GM21515 (cell line): ENCODE data around the gene OTOS.

Experiments
- ATAC-seq: cut with Tn5 transposase; IDR thresholded peaks from one replicate; pipeline ENCODE4 v1.9.1; 2021; ENCODE audit not compliant: unreplicated experiment

OTOS gene

DNA sequence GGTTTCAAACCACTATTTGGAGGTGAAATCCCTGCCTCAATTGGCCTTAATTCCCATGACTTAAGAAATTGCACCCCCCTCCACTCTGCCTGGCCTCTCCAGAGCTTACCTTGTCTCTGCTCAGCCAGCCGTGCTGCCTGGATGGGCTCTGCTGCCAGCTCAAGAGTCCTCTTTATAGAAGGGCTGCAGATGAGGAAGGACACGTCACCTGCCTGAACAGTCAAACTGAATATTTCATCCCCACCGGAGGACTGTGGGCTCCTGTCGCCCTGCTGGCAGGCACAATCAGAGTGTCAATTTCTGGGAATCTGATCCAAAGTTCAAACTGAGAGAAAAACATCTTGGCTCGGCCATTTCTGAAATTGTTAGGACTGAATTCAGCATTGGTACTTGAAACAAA is at the start of gene OTOS:
Gene OTOS (minus strand): TSS at position 148 of the 400 bp plus-strand sequence. CDS start 332 bp downstream, outside the sequence.
- no peak for ATAC-seq

DNA sequence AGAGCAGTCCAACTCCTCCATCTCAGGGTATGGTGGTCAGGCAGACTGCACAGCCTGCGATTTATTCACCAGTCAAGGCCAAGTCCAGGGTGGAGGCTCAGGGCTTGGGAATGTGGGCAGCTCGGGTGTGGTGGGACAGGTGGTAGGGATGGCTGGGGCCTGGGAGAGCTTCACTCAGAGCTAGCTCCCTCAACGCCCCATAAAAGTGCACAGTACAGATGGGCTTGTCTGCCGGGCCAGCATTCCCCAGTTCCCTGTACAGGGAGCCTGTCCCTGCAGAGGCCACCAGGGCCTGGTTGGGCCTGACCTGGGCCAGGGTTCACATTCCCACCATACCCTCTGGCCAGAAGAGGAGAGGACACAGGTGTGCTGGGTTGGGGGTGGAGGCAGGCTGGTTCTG is 49.2 kb upstream of the OTOS start:
- ATAC-seq: no peak

DNA sequence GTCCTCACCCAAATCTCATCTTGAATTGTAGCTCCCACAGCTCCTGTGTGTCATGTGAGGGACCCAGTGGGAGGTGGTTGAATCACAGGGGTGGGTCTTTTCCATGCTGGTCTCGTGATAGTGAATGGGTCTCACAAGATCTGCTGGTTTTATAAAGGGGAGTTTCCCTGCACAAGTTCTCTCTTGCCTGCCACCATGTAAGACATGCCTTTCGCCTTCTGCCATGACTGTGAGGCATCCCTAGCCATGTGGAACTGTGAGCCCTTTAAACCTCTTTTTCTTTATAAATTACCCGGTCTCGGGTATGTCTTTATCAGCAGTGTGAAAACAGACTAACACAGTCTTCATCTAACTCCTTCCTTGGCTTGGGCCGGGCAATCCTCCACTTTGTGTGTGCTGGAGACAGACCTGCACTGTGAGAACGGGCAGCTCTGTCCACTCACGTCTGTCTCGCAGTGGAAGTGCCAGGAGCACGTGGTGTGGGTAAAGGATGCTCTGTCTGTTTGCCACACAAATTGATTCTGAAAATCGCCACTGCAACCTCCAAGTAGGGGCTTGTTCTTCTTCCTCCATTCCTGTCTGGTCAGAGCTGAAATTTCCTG is 47.6 kb upstream of the OTOS start:
- ATAC-seq: no peak

DNA sequence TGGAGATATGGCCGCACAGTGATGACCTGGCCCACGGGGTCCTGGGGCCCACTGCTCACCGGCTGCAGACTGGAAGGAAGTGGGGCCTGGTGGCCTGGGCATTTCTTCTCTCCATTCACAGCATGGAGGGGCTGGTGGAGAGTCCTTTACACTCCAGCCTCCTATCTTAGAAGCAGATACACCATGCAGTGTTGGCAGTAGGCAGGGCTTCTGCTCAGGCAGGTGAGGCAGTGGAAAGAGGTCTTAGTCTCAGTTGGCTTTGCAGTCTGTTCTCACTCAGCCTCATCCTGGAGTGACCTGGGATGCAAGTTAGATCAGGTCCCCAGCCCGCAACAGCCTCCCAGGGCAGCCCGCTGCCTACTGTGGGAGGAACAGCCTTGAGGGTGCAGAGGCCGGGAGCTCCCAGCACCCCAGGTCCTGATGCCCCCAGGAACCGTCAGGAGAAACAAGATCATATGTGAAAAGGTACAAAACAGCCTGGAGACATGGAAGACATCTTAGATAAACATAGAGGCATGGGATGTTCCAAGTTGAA is 45.8 kb upstream of the OTOS start:
- ATAC-seq: no peak

DNA sequence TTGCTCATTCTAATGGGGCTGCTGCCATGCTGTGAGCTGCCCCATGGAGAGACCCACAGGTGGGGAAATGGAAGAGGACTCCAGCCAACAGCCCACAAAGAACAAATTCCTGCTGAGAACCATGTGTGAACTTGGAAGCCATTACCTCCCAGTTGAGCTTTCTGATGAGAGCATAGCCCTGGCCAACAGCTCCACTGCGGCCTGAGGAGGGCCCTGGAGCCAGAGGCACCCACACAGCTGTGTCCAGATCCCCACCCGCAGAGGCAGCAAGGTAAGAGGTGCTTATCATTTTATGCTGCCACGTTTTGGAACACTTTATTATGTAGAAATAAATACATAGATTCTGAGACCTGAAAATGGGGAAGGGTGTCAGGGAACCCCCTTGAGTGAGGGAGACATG is 44.2 kb upstream of the OTOS start:
- no peak for ATAC-seq

DNA sequence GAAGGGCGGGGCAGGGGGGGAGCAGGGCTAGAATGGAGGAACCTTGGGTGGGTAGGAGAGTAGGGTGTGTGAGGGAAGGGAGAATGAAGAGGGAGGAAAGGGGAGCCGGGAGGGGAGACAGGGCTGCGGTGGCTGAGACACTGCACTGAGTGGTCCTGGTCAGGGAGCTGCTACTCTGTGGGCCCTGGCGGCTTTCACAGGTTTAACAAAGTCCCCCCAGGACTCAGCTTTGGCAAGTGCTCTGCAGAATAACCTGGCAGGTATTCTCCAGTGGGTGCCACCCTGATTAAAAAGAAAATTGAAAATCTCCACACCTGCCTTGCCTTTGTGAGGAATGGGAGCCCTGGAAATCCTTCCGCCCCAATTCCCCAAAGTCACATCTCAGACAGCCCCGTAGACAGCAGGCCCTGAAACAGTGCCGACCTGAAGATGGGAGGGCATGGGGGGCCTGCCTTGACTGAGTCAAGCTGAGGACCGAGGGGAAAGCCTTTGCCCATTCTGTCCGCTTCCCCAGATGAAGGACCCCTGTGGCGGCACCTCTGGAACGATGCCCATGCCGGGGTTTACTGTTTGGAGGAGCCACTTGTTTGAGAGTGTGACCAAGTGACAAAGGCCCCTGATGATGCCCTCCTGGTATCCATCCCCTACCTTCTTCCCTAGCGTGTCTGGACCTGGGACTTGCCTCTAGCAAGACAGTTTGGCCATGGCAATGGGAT is 43.6 kb upstream of the OTOS start:
- no peak for ATAC-seq

DNA sequence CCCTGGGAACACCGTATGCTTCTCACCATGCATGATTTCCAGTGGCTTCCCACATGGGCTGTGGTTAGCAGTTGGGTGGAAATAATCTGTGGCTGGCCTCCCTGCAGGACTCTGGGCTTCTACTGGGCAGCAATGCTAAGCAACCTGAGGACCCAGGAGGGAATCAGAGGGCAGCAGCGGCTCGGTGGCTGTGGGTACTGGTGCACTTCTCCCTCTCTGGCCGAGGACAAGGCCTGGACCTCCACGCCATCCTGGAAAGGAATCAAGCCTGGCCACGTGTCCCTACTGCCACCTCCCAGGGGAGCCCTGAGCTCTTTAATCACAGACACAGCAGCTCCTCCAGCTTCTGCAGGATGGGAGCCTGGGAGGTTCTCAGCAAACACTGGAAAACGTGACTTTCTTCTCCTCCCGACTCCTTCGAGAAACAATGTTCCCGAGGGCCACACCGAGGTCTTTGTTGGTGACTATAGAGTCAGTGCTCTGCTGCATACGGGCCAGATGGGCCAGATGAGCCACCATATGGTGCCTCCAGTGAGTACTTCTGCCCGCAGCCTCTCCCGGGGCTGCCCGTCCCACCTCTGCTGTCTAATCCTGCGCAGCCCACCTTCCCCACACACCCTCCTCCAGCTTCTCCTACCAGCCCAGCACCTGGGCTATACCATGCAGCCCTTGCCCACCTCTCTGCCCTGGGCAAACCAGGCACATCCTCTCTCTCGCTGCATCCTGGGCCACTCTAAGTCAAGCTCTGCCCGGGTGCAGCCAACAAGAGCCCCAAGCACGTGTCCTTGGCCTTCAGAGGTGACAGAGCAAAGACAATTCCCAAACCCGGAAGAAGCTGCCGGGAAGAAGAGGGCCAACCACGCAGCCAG is 42.8 kb upstream of the OTOS start:
- ATAC-seq: no peak

DNA sequence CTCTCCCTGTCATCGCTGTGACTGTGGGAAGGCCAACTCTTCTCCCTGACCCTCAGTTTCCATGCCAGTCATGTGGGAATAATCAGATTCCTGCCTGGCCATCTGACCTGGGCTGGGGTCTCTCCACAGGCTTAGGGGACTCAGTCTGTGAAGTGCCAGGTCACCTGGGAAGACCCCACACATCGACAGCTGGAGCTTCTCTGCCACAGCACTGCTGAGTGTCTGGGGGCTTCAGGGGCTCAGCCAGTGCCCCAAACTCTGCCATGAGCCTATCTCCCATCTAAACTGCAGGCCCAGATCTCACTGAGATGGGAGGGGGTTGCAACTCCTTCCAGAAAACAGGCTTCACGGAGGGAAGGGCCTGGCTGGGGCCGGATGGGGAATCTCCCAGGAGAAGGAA is 42.0 kb upstream of the OTOS start:
- ATAC-seq: no peak

DNA sequence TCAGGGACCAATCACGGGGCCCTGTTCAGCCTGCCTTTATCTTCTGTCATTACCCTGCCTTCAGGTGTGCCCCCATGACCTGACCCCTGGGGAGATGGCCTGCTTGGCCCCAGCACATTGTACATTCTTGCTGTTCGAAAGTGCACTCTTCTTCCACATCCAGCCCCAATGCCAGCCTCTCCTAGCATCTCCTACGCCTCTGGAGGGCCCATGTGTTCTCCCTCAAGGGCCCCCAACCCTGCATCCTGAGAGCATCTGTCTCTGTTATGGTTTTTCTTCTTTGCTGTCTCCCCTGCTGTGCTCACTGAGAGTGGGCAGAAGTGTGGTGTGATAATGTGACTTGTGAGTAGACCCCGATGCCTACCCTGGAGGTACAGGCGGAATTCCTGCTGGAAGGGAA is 41.5 kb upstream of the OTOS start:
- ATAC-seq: no peak

DNA sequence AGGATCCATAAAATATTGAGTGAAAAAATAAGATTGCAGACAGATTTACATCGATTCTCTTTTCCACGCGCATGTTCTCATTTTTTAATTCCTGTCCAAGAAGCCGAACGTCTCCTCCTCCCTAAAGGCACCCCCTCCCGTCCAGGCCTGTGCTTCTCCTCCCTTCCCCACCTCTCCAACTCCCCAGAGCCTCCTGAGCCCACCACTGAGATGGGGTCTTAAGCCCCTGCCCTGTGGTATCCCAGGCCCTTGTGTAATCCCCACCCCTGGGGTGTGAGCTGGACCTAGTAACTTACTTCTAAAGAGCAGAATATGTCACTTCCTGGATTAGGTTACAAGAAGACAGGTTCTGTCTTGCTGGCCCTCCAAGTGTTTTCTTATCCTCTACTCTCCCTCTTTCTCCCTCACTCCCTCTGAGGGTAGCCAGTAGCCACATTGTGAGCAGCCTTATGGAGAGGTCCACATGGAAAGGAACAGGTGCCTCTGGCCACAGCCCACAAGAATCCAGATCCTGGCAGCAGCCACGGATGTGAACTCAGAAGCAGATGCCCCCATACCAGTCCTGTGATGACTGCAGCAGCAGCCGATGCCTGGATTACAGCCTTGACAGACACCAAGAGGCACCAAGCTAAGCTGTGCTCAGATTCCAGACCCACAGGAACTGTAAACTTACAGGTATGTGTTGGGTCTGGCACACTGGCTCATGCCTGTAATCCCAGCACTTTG is 39.6 kb upstream of the OTOS start:
- no peak for ATAC-seq

DNA sequence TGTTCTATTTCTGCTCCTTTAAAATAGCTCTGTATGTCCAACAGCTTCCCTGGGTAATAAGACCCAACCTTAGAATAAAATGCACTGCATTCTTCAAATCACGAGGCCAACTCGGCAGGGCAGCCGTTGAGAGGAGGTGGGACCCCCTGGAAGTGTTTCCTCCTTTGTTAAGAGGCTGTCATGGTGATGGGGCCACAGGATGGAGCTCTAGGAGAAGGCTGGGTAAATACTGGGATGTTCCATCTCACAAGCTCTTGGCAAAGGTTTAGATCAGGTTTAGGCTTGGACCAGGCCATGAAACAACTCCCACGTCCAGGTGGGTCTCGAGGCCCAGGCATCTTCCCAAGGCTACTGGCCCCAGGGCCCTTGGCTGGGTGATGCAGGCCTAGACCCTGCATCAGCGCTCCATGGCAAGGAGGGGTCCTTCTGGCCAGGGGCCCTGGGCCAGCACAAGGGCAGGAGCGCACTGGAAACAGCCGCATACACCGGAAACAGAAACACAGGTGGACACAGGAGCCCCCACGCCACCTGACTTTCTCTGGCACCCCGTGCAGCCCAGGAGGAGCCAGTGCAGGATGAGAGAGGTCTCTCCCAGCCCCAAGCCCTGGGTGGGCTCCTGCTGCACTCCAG is 38.8 kb upstream of the OTOS start:
- ATAC-seq: no peak

DNA sequence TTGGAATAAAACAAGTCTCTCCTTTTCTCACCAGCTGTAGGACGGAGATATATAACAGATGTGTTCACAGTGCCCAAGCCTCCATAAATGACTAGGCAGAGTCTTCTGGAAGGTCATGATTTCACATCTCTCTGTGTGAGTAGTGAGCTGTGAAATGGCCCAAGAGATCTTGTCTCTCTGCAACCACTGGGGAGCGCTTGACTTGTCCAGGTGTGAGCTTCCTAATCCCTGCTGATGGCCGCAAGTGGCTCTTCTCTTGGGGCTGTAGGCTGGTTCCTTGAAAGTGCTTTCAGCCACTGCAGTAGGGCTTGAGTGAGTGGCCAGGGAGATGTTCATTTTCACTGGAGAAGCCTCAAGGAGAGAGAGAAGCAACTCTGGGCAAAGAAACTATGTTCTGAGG is 38.1 kb upstream of the OTOS start:
- no peak for ATAC-seq

DNA sequence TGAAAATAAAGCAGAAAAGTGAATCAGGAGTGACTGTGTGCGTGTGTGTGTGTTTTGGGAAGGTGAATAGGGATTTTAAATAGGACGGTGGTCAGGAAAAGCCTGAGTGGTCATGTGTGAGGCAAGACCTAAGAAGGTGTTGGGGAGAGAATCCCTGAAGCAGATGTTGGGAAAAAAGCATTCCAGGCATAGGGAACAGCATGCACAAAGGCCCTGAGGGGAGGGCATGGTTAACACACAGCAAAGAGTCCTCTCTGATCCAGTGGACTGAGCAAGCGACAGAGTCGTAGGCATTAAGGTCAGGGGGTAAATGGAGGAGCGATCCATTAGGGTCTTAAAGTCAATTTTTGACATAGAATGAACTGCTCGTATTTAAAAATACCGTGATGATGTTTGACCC is 34.0 kb upstream of the OTOS start:
- no peak for ATAC-seq

DNA sequence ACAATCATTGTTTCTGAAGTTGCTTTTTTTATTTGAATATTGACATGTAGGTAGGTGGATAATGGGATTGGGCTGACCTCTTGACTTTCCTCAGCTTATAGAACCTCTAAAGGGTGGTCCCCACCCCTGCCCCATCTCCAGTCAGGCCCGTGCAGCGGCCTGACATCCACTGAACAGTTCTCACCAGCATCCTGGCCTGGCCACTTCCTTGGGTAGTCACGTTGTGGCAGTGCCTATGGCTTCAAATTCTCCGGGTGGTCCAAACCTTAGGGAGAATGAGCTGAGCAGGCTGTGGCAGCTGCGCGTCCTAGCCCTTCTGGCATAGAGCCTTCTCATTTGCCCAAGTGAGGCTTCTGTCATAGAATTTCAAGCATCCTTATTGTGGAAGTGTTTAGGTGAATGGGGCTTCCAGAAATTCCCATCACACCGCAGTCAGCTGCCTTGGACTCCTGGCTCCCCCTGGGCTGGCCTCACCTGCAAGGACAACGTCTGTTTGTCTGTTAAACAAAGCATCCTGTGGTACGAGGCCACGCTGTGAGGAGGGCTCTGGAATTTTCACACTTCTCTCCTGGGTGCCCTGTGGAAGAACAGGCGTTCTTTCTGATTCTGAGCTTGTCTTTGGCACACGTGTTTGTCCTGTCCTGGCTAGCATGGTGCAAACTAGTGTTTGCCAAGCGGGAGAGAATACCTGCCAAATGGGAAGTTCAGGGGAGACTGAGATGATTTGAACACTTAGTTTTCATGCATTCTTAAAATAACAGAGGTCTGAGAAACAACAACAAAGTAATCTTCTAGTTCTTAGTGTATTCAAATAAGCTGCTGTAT is 31.8 kb upstream of the OTOS start:
- ATAC-seq: no peak

DNA sequence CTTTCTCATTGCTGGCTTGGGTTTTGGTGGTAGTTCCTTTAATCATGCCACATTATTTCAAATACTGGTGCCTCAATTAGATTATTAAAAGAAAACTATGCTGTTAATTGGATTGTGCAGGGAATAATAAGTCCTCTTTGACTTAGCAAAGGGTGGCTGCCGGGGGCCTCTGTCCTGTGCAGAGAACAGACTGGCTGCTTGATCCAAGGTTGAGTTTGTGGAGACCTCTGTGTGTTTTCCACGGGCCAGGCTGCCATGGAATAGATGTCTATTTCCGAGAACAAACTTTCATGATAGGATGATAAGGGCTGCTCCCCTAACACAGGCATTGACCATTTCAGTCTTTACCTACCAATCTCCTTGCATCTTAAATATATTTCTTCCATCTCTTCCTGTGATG is 30.4 kb upstream of the OTOS start:
- no peak for ATAC-seq

DNA sequence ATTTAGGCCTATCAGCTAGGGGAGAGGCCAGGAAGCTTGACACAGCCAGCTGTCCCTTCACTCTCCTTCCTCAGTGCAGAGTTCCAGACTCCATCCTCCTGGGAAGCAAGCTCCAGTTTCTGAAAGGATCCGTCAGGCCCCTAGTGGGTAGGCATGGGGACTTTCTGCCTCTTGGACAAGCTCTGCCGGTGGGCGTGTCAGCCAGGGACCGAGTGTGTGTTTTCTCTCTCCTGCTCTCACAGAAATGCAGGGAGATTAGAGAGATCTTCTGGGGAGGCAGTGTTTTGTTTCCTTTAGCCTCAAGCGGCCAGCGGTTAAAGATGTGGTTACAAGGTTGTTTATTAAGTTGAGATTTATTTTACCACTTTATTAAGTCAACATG is 29.9 kb upstream of the OTOS start:
- ATAC-seq: no peak

DNA sequence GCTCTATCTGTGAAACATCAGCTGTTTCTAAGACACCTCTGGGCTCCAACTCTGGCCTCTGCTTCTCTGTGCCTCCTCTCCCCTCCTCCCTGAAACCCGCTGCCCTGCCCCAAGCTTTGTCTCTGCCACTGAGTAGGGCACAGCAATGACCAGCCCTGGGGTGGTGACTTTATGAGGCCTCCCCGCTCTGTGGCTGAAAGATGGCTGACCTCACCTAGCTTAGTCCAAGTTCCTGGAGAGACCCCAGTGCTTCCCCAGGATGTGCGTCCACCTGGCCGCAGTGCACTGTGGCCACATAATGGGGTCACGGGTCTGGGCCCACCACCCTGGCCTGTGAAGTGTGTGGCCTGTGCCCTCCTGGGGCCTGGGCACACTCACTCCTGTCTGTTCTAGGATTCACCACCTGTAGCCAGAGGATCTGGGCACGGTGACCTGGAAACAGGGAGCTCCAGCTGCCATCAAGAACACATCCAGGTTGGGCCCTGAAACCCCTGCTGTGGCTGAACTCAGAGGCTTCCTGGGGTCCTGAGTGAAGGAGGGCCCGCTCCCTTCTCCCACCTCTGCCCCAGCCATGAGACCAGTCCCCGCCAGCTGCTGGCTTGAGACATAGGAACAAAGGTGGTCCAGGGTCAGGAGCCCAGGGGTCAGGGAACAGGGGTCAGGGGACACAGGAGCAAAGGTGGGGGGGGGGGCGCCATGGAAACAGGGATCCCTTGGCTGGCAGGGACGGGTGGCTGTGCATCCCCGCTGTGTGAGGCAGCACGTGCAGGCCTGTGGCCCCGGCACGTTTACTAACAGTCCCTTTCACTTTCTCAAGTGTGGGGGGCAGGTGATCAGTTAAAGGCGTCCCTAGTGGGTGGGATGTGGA is 29.3 kb upstream of the OTOS start:
- no peak for ATAC-seq

DNA sequence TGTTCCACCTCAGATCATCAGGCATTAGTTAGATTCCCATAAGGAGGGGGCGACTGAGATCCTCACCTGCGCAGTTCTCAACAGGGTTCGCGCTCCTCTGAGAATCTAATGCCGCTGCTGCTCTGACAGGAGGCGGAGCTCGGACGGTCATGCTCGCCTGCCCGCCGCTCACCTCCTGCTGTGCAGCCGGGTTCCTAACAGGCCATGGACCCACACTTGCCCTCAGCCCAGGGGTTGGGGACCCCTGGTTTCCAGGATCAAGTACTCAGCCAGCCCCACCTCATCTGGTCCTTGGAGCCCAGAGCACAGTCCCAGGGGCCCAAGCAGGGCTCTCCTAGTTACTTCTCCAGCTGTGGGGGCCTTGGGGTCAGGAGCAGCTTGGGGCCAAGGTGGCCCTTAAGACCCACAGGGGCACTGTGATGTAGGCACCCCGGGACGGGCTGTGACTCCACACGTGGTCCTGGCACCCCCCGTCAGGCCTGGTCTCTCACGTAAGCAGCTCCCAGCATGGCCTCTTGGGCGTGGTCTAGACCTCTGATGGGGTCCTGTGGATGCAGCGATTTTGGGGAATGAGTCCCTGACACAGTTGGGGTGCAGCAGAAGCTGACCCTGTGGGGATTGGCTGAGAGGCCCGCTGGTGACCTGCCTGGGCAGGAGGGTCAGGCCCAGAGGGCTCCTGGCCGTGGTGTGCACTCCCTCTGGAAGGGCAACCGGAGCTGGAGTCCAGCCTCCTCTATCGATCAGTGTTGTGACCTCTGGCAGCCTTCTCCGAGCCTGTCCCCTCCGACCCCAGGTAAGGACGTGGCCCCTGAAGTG is 28.3 kb upstream of the OTOS start:
- no peak for ATAC-seq
